K562 (cell line): ENCODE data around the gene BCORL1. TPM values are rescaled to one million over a fixed set of nuclear protein-coding genes. Genes with fewer than 3 reads are reported as not detected.

Experiments
- FOSL1 ChIP-seq: fragments of 200-800 bp; sonication (Bioruptor generic); conservative IDR thresholded peaks from 2 replicates; pipeline ENCODE4 v1.6.1; 2016; ENCODE audit warnings: missing genetic modification characterization, missing compliant biosample characterization
- LEF1 ChIP-seq: fragments of 450-650 bp; IDR thresholded peaks from 2 replicates; pipeline ENCODE4 v1.6.1; 2016; ENCODE audit warnings: mild to moderate bottlenecking
- RBM39 ChIP-seq: fragments of 200-400 bp; formaldehyde crosslinking; optimal IDR thresholded peaks from 2 replicates; pipeline ENCODE3; 2018; ENCODE audit warnings: low read depth, low read length
- SMARCE1 ChIP-seq: fragments of 450-650 bp; IDR thresholded peaks from 2 replicates; pipeline ENCODE4 v1.7.1; 2016; ENCODE audit warnings: mild to moderate bottlenecking
- ZFX ChIP-seq: sonication (generic); formaldehyde crosslinking; IDR thresholded peaks from 2 replicates; pipeline ENCODE4 v1.8.0; 2022; ENCODE audit warnings: mild to moderate bottlenecking, missing genetic modification reagents, moderate library complexity
- ZNF133 ChIP-seq: fragments of 250-450 bp; sonication (Bioruptor Pico); IDR thresholded peaks from 2 replicates; pipeline ENCODE4 v1.4.0; 2020; ENCODE audit warnings: mild to moderate bottlenecking
- ZNF263 ChIP-seq: sonication (generic); formaldehyde crosslinking; IDR thresholded peaks from 2 replicates; pipeline ENCODE4 v1.8.0; 2022; ENCODE audit warnings: mild to moderate bottlenecking, missing genetic modification reagents, borderline replicate concordance
- ZNF277 ChIP-seq: fragments of 250-450 bp; sonication (Bioruptor Pico); IDR thresholded peaks from 2 replicates; pipeline ENCODE4 v1.8.0; 2022; ENCODE audit warnings: inconsistent platforms, mild to moderate bottlenecking, moderate library complexity, borderline replicate concordance
- ZNF282 ChIP-seq: sonication (generic); formaldehyde crosslinking; IDR thresholded peaks from 2 replicates; pipeline ENCODE4 v1.8.1; 2023; ENCODE audit warnings: missing genetic modification reagents
- ZNF436 ChIP-seq: fragments of 250-450, 450-650 bp; sonication (Bioruptor Pico); formaldehyde crosslinking; IDR thresholded peaks from 2 replicates; pipeline ENCODE4 v1.7.0; 2020; ENCODE audit warnings: mild to moderate bottlenecking
- ZNF444 ChIP-seq: fragments of 250-450 bp; sonication (Bioruptor Pico); IDR thresholded peaks from 2 replicates; pipeline ENCODE4 v1.4.0; 2020; ENCODE audit warnings: mild to moderate bottlenecking, moderate library complexity
- polyA plus RNA-seq, 8 experiments: library from polyadenylated mRNA; depleted of rRNA in 4 of 8; stranded (reverse) in 5 of 8; unstranded in 3 of 8; fragments of >200 nt; fragmentation: Nextera tagmentation in 2 of 8; fragmentation: Illumina TruSeq in 1 of 8; extraction: Ambion mirVana in 2 of 8; extraction: Trizol in 1 of 8; gene quantifications; 2 replicates each; pipeline versions ENCODE4 v1.2.1 to v1.2.3, GENCODE V29; 2011 to 2014; ENCODE audit warnings: inconsistent platforms in 1 of 8, missing spikeins in 1 of 8
- total RNA-seq, 7 experiments: library from RNA; depleted of rRNA in 6 of 7; stranded (reverse); fragments of >200 nt in 6 of 7; fragmentation: Illumina TruSeq in 2 of 7; extraction: Trizol in 2 of 7; gene quantifications; 2 replicates each; pipeline versions ENCODE4 v1.2.1 to v1.2.3, GENCODE V29; 2011 to 2021; ENCODE audit warnings: low replicate concordance in 1 of 7
- TF ChIP-seq, protein P1 (sequence below): fragments of 250-450 bp; sonication (Bioruptor Pico); IDR thresholded peaks from 2 replicates; pipeline ENCODE4 v1.8.0; 2021; ENCODE audit warnings: moderate library complexity, mild to moderate bottlenecking, inconsistent platforms
- TF ChIP-seq, protein P2 (sequence below): fragments of 200-600 bp; sonication (generic); IDR thresholded peaks from one replicate; pipeline ENCODE4 v1.6.1; 2012; ENCODE audit warnings: mild to moderate bottlenecking, low read depth, low read length, inconsistent platforms
- TF ChIP-seq, protein P3 (sequence below): IDR thresholded peaks from 2 replicates; pipeline ENCODE4 v1.6.1; 2011; ENCODE audit not compliant: insufficient read length; ENCODE audit errors: extremely low read depth

The BCORL1 gene
- total and polyA plus RNA-seq, 9 of the 15 experiments (the other 6 are each of a cell fraction or from before 2014, with no cell fraction given): 0.48 to 29.6 (median 2.1) TPM

DNA sequence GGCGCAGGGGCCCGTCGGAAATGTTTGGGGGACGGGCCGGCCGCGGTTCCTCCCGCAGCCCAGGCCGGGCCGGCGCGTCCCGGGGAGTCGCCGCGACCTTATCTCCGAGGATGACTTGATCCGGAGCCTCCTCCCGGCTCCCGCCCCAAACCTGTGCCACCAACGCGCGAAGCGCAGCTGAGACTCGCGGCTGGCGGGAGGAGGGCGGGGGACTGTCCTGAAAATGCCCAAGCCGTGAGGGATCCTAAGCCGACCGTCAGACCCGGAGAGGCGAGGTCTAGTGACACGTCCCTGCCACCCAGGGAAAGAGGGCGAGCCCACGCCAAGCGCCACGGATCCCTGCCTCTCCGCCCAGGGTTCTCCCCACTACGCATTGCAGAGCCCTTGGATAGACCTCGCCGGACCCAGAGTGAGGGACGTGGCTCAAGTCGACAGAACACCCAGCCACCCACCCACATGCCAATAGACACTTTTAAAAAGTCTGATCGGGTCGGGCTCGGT, 49.6 kb upstream of the BCORL1 start (continued):
- TF ChIP-seq ZNF133 (CRISPR knock-in tag) (no peak), ZNF277 (CRISPR knock-in tag) (no peak), ZNF436 (CRISPR knock-in tag) (no peak), RBM39 (no peak), SMARCE1 (peak; percentile 11; the same call in 1 of the 2 replicates), ZFX (CRISPR knock-in tag) (peak; percentile 78; the same call in 1 of the 2 replicates), FOSL1 (peak; percentile 45), ZNF444 (CRISPR knock-in tag) (no peak), ZNF282 (CRISPR knock-in tag) (no peak), ZNF263 (CRISPR knock-in tag) (no peak), LEF1 (no peak)
- TF ChIP-seq, protein P1, sequence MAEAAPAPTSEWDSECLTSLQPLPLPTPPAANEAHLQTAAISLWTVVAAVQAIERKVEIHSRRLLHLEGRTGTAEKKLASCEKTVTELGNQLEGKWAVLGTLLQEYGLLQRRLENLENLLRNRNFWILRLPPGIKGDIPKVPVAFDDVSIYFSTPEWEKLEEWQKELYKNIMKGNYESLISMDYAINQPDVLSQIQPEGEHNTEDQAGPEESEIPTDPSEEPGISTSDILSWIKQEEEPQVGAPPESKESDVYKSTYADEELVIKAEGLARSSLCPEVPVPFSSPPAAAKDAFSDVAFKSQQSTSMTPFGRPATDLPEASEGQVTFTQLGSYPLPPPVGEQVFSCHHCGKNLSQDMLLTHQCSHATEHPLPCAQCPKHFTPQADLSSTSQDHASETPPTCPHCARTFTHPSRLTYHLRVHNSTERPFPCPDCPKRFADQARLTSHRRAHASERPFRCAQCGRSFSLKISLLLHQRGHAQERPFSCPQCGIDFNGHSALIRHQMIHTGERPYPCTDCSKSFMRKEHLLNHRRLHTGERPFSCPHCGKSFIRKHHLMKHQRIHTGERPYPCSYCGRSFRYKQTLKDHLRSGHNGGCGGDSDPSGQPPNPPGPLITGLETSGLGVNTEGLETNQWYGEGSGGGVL (CRISPR knock-in tag): no peak
- TF ChIP-seq, protein P2, sequence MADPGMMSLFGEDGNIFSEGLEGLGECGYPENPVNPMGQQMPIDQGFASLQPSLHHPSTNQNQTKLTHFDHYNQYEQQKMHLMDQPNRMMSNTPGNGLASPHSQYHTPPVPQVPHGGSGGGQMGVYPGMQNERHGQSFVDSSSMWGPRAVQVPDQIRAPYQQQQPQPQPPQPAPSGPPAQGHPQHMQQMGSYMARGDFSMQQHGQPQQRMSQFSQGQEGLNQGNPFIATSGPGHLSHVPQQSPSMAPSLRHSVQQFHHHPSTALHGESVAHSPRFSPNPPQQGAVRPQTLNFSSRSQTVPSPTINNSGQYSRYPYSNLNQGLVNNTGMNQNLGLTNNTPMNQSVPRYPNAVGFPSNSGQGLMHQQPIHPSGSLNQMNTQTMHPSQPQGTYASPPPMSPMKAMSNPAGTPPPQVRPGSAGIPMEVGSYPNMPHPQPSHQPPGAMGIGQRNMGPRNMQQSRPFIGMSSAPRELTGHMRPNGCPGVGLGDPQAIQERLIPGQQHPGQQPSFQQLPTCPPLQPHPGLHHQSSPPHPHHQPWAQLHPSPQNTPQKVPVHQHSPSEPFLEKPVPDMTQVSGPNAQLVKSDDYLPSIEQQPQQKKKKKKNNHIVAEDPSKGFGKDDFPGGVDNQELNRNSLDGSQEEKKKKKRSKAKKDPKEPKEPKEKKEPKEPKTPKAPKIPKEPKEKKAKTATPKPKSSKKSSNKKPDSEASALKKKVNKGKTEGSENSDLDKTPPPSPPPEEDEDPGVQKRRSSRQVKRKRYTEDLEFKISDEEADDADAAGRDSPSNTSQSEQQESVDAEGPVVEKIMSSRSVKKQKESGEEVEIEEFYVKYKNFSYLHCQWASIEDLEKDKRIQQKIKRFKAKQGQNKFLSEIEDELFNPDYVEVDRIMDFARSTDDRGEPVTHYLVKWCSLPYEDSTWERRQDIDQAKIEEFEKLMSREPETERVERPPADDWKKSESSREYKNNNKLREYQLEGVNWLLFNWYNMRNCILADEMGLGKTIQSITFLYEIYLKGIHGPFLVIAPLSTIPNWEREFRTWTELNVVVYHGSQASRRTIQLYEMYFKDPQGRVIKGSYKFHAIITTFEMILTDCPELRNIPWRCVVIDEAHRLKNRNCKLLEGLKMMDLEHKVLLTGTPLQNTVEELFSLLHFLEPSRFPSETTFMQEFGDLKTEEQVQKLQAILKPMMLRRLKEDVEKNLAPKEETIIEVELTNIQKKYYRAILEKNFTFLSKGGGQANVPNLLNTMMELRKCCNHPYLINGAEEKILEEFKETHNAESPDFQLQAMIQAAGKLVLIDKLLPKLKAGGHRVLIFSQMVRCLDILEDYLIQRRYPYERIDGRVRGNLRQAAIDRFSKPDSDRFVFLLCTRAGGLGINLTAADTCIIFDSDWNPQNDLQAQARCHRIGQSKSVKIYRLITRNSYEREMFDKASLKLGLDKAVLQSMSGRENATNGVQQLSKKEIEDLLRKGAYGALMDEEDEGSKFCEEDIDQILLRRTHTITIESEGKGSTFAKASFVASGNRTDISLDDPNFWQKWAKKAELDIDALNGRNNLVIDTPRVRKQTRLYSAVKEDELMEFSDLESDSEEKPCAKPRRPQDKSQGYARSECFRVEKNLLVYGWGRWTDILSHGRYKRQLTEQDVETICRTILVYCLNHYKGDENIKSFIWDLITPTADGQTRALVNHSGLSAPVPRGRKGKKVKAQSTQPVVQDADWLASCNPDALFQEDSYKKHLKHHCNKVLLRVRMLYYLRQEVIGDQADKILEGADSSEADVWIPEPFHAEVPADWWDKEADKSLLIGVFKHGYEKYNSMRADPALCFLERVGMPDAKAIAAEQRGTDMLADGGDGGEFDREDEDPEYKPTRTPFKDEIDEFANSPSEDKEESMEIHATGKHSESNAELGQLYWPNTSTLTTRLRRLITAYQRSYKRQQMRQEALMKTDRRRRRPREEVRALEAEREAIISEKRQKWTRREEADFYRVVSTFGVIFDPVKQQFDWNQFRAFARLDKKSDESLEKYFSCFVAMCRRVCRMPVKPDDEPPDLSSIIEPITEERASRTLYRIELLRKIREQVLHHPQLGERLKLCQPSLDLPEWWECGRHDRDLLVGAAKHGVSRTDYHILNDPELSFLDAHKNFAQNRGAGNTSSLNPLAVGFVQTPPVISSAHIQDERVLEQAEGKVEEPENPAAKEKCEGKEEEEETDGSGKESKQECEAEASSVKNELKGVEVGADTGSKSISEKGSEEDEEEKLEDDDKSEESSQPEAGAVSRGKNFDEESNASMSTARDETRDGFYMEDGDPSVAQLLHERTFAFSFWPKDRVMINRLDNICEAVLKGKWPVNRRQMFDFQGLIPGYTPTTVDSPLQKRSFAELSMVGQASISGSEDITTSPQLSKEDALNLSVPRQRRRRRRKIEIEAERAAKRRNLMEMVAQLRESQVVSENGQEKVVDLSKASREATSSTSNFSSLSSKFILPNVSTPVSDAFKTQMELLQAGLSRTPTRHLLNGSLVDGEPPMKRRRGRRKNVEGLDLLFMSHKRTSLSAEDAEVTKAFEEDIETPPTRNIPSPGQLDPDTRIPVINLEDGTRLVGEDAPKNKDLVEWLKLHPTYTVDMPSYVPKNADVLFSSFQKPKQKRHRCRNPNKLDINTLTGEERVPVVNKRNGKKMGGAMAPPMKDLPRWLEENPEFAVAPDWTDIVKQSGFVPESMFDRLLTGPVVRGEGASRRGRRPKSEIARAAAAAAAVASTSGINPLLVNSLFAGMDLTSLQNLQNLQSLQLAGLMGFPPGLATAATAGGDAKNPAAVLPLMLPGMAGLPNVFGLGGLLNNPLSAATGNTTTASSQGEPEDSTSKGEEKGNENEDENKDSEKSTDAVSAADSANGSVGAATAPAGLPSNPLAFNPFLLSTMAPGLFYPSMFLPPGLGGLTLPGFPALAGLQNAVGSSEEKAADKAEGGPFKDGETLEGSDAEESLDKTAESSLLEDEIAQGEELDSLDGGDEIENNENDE: no peak
- TF ChIP-seq, protein P3, sequence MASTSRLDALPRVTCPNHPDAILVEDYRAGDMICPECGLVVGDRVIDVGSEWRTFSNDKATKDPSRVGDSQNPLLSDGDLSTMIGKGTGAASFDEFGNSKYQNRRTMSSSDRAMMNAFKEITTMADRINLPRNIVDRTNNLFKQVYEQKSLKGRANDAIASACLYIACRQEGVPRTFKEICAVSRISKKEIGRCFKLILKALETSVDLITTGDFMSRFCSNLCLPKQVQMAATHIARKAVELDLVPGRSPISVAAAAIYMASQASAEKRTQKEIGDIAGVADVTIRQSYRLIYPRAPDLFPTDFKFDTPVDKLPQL: no peak
